ENCODE data around the gene POMGNT1. TPM values are rescaled to one million over a fixed set of nuclear protein-coding genes. Genes with fewer than 3 reads are reported as not detected.
"Not testable (repeated sequence)": the region's sequence is repeated elsewhere in the genome, so short reads cannot be mapped to it uniquely, and the experiment has no call there.

The POMGNT1 gene
- 75.1 and 83.0 TPM in 2 replicates for total RNA-seq

- peaks cover 2% of the 10 kb centered on the region for H3K27me3 Mint-ChIP-seq
- H3K4me3 Mint-ChIP-seq = peak within 1 kb of the TSS; percentile 89
- peaks cover 19% of the 10 kb centered on the region for H3K36me3 Mint-ChIP-seq (ENCODE audit: low read depth)
- no peaks in the 10 kb centered on the region for H3K9me3 Mint-ChIP-seq
- peaks cover 20% of the 10 kb centered on the region for H3K4me1 Mint-ChIP-seq
- intact Hi-C loops (cut with micrococcal nuclease) = loop anchor here (2.0 to 5.0 kb wide), 2 partner anchors 19 to 446 kb away; partner anchors contain the start of gene IPP
- H3K27ac Mint-ChIP-seq = peak within 1 kb of the TSS; percentile 85
- DNase-seq = peak; percentile 96
These were observed at the start of gene POMGNT1 for GRCh38 chr1:46197964-46198811. Gene POMGNT1 (minus strand): TSS chr1:46198434. CDS start chr1:46197821, 613 bp downstream.

- Mint-ChIP-seq H3K4me1 (peaks cover 36% of the 10 kb centered on the region), H3K4me3 (peak within 1 kb of the TSS; percentile 90), H3K9me3 (no peaks in the 10 kb centered on the region), H3K36me3 (ENCODE audit: low read depth) (peaks cover 33% of the 10 kb centered on the region), H3K27me3 (no peaks in the 10 kb centered on the region), H3K27ac (peak within 1 kb of the TSS; percentile 96)
- intact Hi-C loops (cut with micrococcal nuclease) = loop anchor here (1.0 to 10.0 kb wide), 5 partner anchors 44 to 663 kb away; partner anchors contain the start of genes GPBP1L1, LRRC41, LURAP1 and NASP
- DNase-seq = peak; percentile 99
These were observed 49.3 kb upstream of the POMGNT1 start, which contains the start of gene RAD54L for GRCh38 chr1:46247436-46248121. Gene RAD54L (plus strand): TSS chr1:46247763. CDS start chr1:46248406, 643 bp downstream.

GRCh38 chr1:46246548-46247435 is 48.6 kb upstream of the POMGNT1 start:
- Mint-ChIP-seq H3K36me3 (ENCODE audit: low read depth) (peaks cover 25% of the 10 kb centered on the region), H3K4me1 (peaks cover 29% of the 10 kb centered on the region), H3K4me3 (peak overlapping the region; percentile 90), H3K9me3 (no peaks in the 10 kb centered on the region), H3K27ac (peak overlapping the region; percentile 92), H3K27me3 (no peaks in the 10 kb centered on the region)
- intact Hi-C loops (cut with micrococcal nuclease) = loop anchor here (1.0 to 10.0 kb wide), 5 partner anchors 43 to 662 kb away; partner anchors contain the start of genes GPBP1L1, LRRC41, LURAP1 and NASP
- DNase-seq = peak; percentile 86

GRCh38 chr1:46246136-46246535 is 47.9 kb upstream of the POMGNT1 start:
- Mint-ChIP-seq H3K4me1 (peaks cover 29% of the 10 kb centered on the region), H3K36me3 (ENCODE audit: low read depth) (peaks cover 21% of the 10 kb centered on the region)
- intact Hi-C loops (cut with micrococcal nuclease) = loop anchor here (10.0 kb wide), 1 partner anchor 661 kb away; the partner anchor contains the start of gene NASP
- H3K4me3 Mint-ChIP-seq, DNase-seq, H3K9me3 Mint-ChIP-seq, H3K27ac Mint-ChIP-seq, H3K27me3 Mint-ChIP-seq: not testable (repeated sequence)

- peaks cover 13% of the 10 kb centered on the region for H3K36me3 Mint-ChIP-seq (ENCODE audit: low read depth)
- no peaks in the 10 kb centered on the region for H3K9me3 Mint-ChIP-seq
- peaks cover 27% of the 10 kb centered on the region for H3K4me1 Mint-ChIP-seq
- H3K27me3 Mint-ChIP-seq = no peaks in the 10 kb centered on the region
- H3K4me3 Mint-ChIP-seq = no peak overlapping the region
- no peak overlapping the region for H3K27ac Mint-ChIP-seq
- intact Hi-C loops (cut with micrococcal nuclease) = loop anchor here (10.0 kb wide), 1 partner anchor 660 kb away; the partner anchor contains the start of gene NASP
- DNase-seq = peak; percentile 76
These were observed 46.6 kb upstream of the POMGNT1 start for GRCh38 chr1:46244656-46245371.

- intact Hi-C loops (cut with micrococcal nuclease) = loop anchor here (10.0 kb wide), 1 partner anchor 659 kb away; the partner anchor contains the start of gene NASP
These were observed 45.6 kb upstream of the POMGNT1 start for GRCh38 chr1:46243831-46244230.

GRCh38 chr1:46242918-46243317 is 44.7 kb upstream of the POMGNT1 start:
- Mint-ChIP-seq H3K27me3 (no peaks in the 10 kb centered on the region), H3K36me3 (ENCODE audit: low read depth) (peaks cover 2% of the 10 kb centered on the region), H3K4me1 (peaks cover 12% of the 10 kb centered on the region), H3K9me3 (peaks cover 3% of the 10 kb centered on the region), H3K4me3 (no peak overlapping the region), H3K27ac (no peak overlapping the region)
- DNase-seq = no peak
- intact Hi-C loops (cut with micrococcal nuclease) = loop anchor here (10.0 kb wide), 1 partner anchor 658 kb away; the partner anchor contains the start of gene NASP

More at GRCh38 chr1:46243831-46244230, 45.6 kb upstream of the POMGNT1 start:
- not testable (repeated sequence) for H3K27ac Mint-ChIP-seq; H3K36me3 Mint-ChIP-seq (ENCODE audit: low read depth); H3K4me3 Mint-ChIP-seq; H3K9me3 Mint-ChIP-seq; DNase-seq; H3K27me3 Mint-ChIP-seq
- peaks cover 20% of the 10 kb centered on the region for H3K4me1 Mint-ChIP-seq

GRCh38 chr1:46241733-46242132 is 43.5 kb upstream of the POMGNT1 start:
- intact Hi-C loops (cut with micrococcal nuclease) = loop anchor here (10.0 kb wide), 1 partner anchor 657 kb away; the partner anchor contains the start of gene NASP

GRCh38 chr1:46238865-46239264 is 40.6 kb upstream of the POMGNT1 start:
- intact Hi-C loops (cut with micrococcal nuclease); H3K27ac Mint-ChIP-seq; DNase-seq; H3K27me3 Mint-ChIP-seq; H3K9me3 Mint-ChIP-seq; H3K4me3 Mint-ChIP-seq; H3K36me3 Mint-ChIP-seq (ENCODE audit: low read depth); H3K4me1 Mint-ChIP-seq: not testable (repeated sequence)

More at GRCh38 chr1:46241733-46242132, 43.5 kb upstream of the POMGNT1 start:
- H3K4me1 Mint-ChIP-seq; H3K27me3 Mint-ChIP-seq; H3K27ac Mint-ChIP-seq; DNase-seq; H3K9me3 Mint-ChIP-seq; H3K4me3 Mint-ChIP-seq; H3K36me3 Mint-ChIP-seq (ENCODE audit: low read depth): not testable (repeated sequence)

GRCh38 chr1:46236882-46237281 is 38.6 kb upstream of the POMGNT1 start:
- Mint-ChIP-seq H3K27ac (no peak overlapping the region), H3K36me3 (ENCODE audit: low read depth) (no peaks in the 10 kb centered on the region), H3K4me1 (peaks cover 2% of the 10 kb centered on the region), H3K27me3 (no peaks in the 10 kb centered on the region), H3K9me3 (peaks cover 3% of the 10 kb centered on the region), H3K4me3 (no peak overlapping the region)
- intact Hi-C loops (cut with micrococcal nuclease) = no loop called here
- no peak for DNase-seq

GRCh38 chr1:46231231-46231630 is 33.0 kb upstream of the POMGNT1 start:
- intact Hi-C loops (cut with micrococcal nuclease); DNase-seq; H3K9me3 Mint-ChIP-seq; H3K27ac Mint-ChIP-seq; H3K36me3 Mint-ChIP-seq (ENCODE audit: low read depth); H3K4me1 Mint-ChIP-seq; H3K4me3 Mint-ChIP-seq; H3K27me3 Mint-ChIP-seq: not testable (repeated sequence)

- H3K27ac Mint-ChIP-seq = no peak overlapping the region
- no peak overlapping the region for H3K4me3 Mint-ChIP-seq
- no peaks in the 10 kb centered on the region for H3K27me3 Mint-ChIP-seq
- no peaks in the 10 kb centered on the region for H3K36me3 Mint-ChIP-seq (ENCODE audit: low read depth)
- no peaks in the 10 kb centered on the region for H3K9me3 Mint-ChIP-seq
- H3K4me1 Mint-ChIP-seq = peaks cover 7% of the 10 kb centered on the region
- intact Hi-C loops (cut with micrococcal nuclease) = no loop called here
- DNase-seq = no peak
These were observed 26.7 kb upstream of the POMGNT1 start for GRCh38 chr1:46224966-46225365.
